MM.1S (cell line): ENCODE results near the gene COMMD4.
A peak's percentile ranks its signal among the peaks of the same experiment; 100 is the strongest.
"Not testable (repeated sequence)": the region's sequence is repeated elsewhere in the genome, so short reads cannot be mapped to it uniquely, and the experiment has no call there.

Source experiments
- DNase-seq: peaks from one replicate; pipeline ENCODE4 v3.0.0-alpha.2; 2015
- H2AFZ ChIP-seq: fragments of 300-600 bp; sonication (generic); 2 replicates; pipeline ENCODE4 v1.6.0; 2016; ENCODE audit warnings: antibody characterized with exemption, low read length
- H3F3A ChIP-seq: fragments of 300-600 bp; sonication (generic); 2 replicates; pipeline ENCODE4 v1.6.1; 2016; ENCODE audit warnings: mild to moderate bottlenecking, antibody characterized with exemption, low read length, moderate library complexity, mixed read lengths; ENCODE audit not compliant: insufficient read depth
- H3K27ac ChIP-seq: fragments of 300-600 bp; sonication (generic); 2 replicates; pipeline ENCODE4 v1.5.1; 2016; ENCODE audit warnings: mild to moderate bottlenecking, low read length
- H3K27me3 ChIP-seq: fragments of 300-600 bp; sonication (generic); replicated peaks from 2 replicates; pipeline ENCODE4 v1.6.0; 2016; ENCODE audit warnings: low read length; ENCODE audit not compliant: insufficient read depth
- H3K36me3 ChIP-seq: fragments of 300-600 bp; sonication (generic); replicated peaks from 2 replicates; pipeline ENCODE4 v1.6.1; 2016; ENCODE audit warnings: mild to moderate bottlenecking, low read length, mixed read lengths; ENCODE audit not compliant: insufficient read depth
- H3K4me1 ChIP-seq: fragments of 300-600 bp; sonication (generic); 2 replicates; pipeline ENCODE4 v1.6.1; 2016; ENCODE audit warnings: low read length, mixed read lengths
- H3K4me2 ChIP-seq: fragments of 300-600 bp; sonication (generic); 2 replicates; pipeline ENCODE4 v1.6.0; 2016; ENCODE audit warnings: low read depth, low read length
- H3K4me3 ChIP-seq: fragments of 300-600 bp; sonication (generic); 2 replicates; pipeline ENCODE4 v1.5.1; 2016; ENCODE audit warnings: low read length, mixed read lengths
- H3K79me2 ChIP-seq: fragments of 300-600 bp; sonication (generic); 2 replicates; pipeline ENCODE4 v1.6.1; 2016; ENCODE audit warnings: mixed run types, low read length, mixed read lengths
- H3K9ac ChIP-seq: fragments of 300-600 bp; sonication (generic); 2 replicates; pipeline ENCODE4 v1.6.1; 2016; ENCODE audit warnings: low read length, mixed read lengths
- H3K9me2 ChIP-seq: fragments of 300-600 bp; sonication (generic); replicated peaks from 2 replicates; pipeline ENCODE4 v1.6.1; 2016; ENCODE audit warnings: mild to moderate bottlenecking, low read length, mixed read lengths; ENCODE audit not compliant: insufficient read depth
- H3K9me3 ChIP-seq: fragments of 300-600 bp; sonication (generic); replicated peaks from 2 replicates; pipeline ENCODE4 v1.6.1; 2016; ENCODE audit warnings: mild to moderate bottlenecking, low read length, mixed read lengths; ENCODE audit not compliant: insufficient read depth
- H4K20me1 ChIP-seq: fragments of 300-600 bp; sonication (generic); 2 replicates; pipeline ENCODE4 v1.6.1; 2016; ENCODE audit warnings: mild to moderate bottlenecking, low read length, moderate library complexity, mixed read lengths; ENCODE audit not compliant: insufficient read depth
- CTCF ChIP-seq: fragments of 300-600 bp; sonication (generic); IDR thresholded peaks from 2 replicates; pipeline ENCODE4 v1.5.1; 2016; ENCODE audit warnings: antibody characterized with exemption, low read length, mixed read lengths
- EZH2 ChIP-seq: fragments of 300-600 bp; sonication (generic); optimal IDR thresholded peaks from 2 replicates; pipeline ENCODE3; 2017; ENCODE audit warnings: low read depth, mild to moderate bottlenecking, antibody characterized with exemption, low read length, mixed read lengths
- EZH2phosphoT487 ChIP-seq: fragments of 300-600 bp; sonication (generic); IDR thresholded peaks from 2 replicates; pipeline ENCODE4 v1.6.1; 2018; ENCODE audit warnings: antibody characterized with exemption, low read length

Gene COMMD4

GRCh38 chr15:75335313-75335704 lies 554 bp upstream of the COMMD4 start:
- TF ChIP-seq EZH2phosphoT487 (no peak), EZH2 (no peak)
- Histone ChIP-seq H3K9me3 (no peaks in the 10 kb centered on the region), H3F3A (peaks cover 14% of the 10 kb centered on the region), H2AFZ (peak overlapping the region; percentile 80), H3K9me2 (no peaks in the 10 kb centered on the region), H3K4me3 (peak overlapping the region; percentile 83), H3K4me2 (peak overlapping the region; percentile 84), H3K9ac (peak overlapping the region; percentile 81; the same call in 1 of the 2 replicates), H3K79me2 (peaks cover 13% of the 10 kb centered on the region), H4K20me1 (no peaks in the 10 kb centered on the region), H3K27me3 (no peaks in the 10 kb centered on the region), H3K27ac (no peak overlapping the region), H3K4me1 (peaks cover 10% of the 10 kb centered on the region; the same call in 1 of the 2 replicates), H3K36me3 (no peaks in the 10 kb centered on the region)
- DNase-seq = no peak

- Histone ChIP-seq H3K27ac (no peak overlapping the region), H3F3A (peaks cover 9% of the 10 kb centered on the region), H3K9ac (no peak overlapping the region), H3K27me3 (no peaks in the 10 kb centered on the region), H3K4me2 (no peak overlapping the region), H3K4me3 (no peak overlapping the region), H3K9me3 (no peaks in the 10 kb centered on the region), H3K4me1 (peaks cover 10% of the 10 kb centered on the region; the same call in 1 of the 2 replicates), H2AFZ (no peak overlapping the region), H3K79me2 (peaks cover 13% of the 10 kb centered on the region), H3K36me3 (no peaks in the 10 kb centered on the region), H4K20me1 (no peaks in the 10 kb centered on the region), H3K9me2 (no peaks in the 10 kb centered on the region)
- TF ChIP-seq EZH2phosphoT487 (no peak), CTCF (no peak)
- no peak for DNase-seq
Measured at GRCh38 chr15:75338661-75339240, 2.9 kb downstream of the COMMD4 start.

- TF ChIP-seq EZH2phosphoT487 = no peak
- TF ChIP-seq EZH2 = no peak
- TF ChIP-seq CTCF = no peak
- Histone ChIP-seq H3K4me3 (no peak overlapping the region), H3K4me1 (peaks cover 10% of the 10 kb centered on the region; the same call in 1 of the 2 replicates), H2AFZ (no peak overlapping the region), H3K79me2 (peaks cover 13% of the 10 kb centered on the region), H3K27ac (no peak overlapping the region), H3K9me3 (no peaks in the 10 kb centered on the region), H3K4me2 (no peak overlapping the region), H3F3A (no peaks in the 10 kb centered on the region), H3K27me3 (no peaks in the 10 kb centered on the region), H3K9ac (no peak overlapping the region), H3K36me3 (no peaks in the 10 kb centered on the region), H4K20me1 (no peaks in the 10 kb centered on the region), H3K9me2 (no peaks in the 10 kb centered on the region)
- DNase-seq = no peak
Measured at GRCh38 chr15:75339531-75340240, 3.8 kb downstream of the COMMD4 start.

GRCh38 chr15:75342221-75342620 lies 6.4 kb downstream of the COMMD4 start:
- Histone ChIP-seq H3K9me3 (no peaks in the 10 kb centered on the region), H3K4me3 (no peak overlapping the region), H3K9ac (no peak overlapping the region), H3K36me3 (no peaks in the 10 kb centered on the region), H2AFZ (no peak overlapping the region), H3K27ac (no peak overlapping the region), H3F3A (no peaks in the 10 kb centered on the region), H4K20me1 (no peaks in the 10 kb centered on the region), H3K4me1 (no peaks in the 10 kb centered on the region), H3K9me2 (no peaks in the 10 kb centered on the region), H3K4me2 (no peak overlapping the region), H3K79me2 (no peaks in the 10 kb centered on the region), H3K27me3 (no peaks in the 10 kb centered on the region)
- no peak for DNase-seq
- TF ChIP-seq CTCF (no peak), EZH2phosphoT487 (no peak), EZH2 (no peak)

- not testable (repeated sequence) for H3K9me2 ChIP-seq, H3K4me1 ChIP-seq, H3K79me2 ChIP-seq, H3K9ac ChIP-seq, H3K4me3 ChIP-seq, H3F3A ChIP-seq, DNase-seq, H3K9me3 ChIP-seq, H3K36me3 ChIP-seq, H3K27ac ChIP-seq, H2AFZ ChIP-seq, H3K27me3 ChIP-seq, H4K20me1 ChIP-seq, H3K4me2 ChIP-seq
Measured at GRCh38 chr15:75343953-75344352, 8.1 kb downstream of the COMMD4 start.
